ENCODE results near the gene TMEM185B. TPM values are rescaled to one million over a fixed set of nuclear protein-coding genes. Genes with fewer than 3 reads are reported as not detected.

The TMEM185B gene
- total RNA-seq, 1 donor from 2014 or later, result 31.8 TPM

- DNase-seq (ENCODE audit: low spot score in 2 of 2), result peak in 1 of 2 donors; percentile 30
- Histone ChIP-seq H3K9me3 (no peaks in the 10 kb centered on the region), H3K27me3 (no peaks in the 10 kb centered on the region), H3K36me3 (no peaks in the 10 kb centered on the region), H3K4me1 (peaks cover 0 to 8% of the 10 kb centered on the region in 2 donors), H3K27ac (no peak overlapping the region), H3K4me3 (no peak overlapping the region)
- intact Hi-C loops (cut with DNase I), result loop anchor here (10.0 kb wide), 3 partner anchors 214 to 864 kb away; partner anchors contain the start of genes C2orf76, DBI and EPB41L5
- no peak for TF ChIP-seq CTCF (IDR thresholded peaks at IDR 0.05)
Observed at GRCh38 chr2:120228503-120228902, 5.3 kb upstream of the TMEM185B start.

- intact Hi-C loops (cut with DNase I), result loop anchor here (10.0 kb wide), 3 partner anchors 213 to 863 kb away; partner anchors contain the start of genes C2orf76, DBI and EPB41L5
- no peak for TF ChIP-seq CTCF (IDR thresholded peaks at IDR 0.05)
- Histone ChIP-seq H3K4me3 (no peak overlapping the region), H3K27ac (no peak overlapping the region), H3K9me3 (no peaks in the 10 kb centered on the region), H3K27me3 (no peaks in the 10 kb centered on the region), H3K36me3 (no peaks in the 10 kb centered on the region), H3K4me1 (peaks cover 0 to 14% of the 10 kb centered on the region in 2 donors)
- peak in 1 of 2 donors; percentile 52 for DNase-seq (ENCODE audit: low spot score in 2 of 2)
Observed at GRCh38 chr2:120227111-120227991, 4.2 kb upstream of the TMEM185B start.

GRCh38 chr2:120226316-120226715 is 3.1 kb upstream of the TMEM185B start:
- no peaks in the 10 kb centered on the region for H3K9me3 ChIP-seq
- H3K4me1 ChIP-seq, result peaks cover 0 to 10% of the 10 kb centered on the region in 2 donors
- no peak overlapping the region for H3K4me3 ChIP-seq
- TF ChIP-seq CTCF (IDR thresholded peaks at IDR 0.05), result no peak
- H3K27ac ChIP-seq, result no peak overlapping the region
- no peaks in the 10 kb centered on the region for H3K36me3 ChIP-seq
- intact Hi-C loops (cut with DNase I), result loop anchor here (10.0 kb wide), 3 partner anchors 212 to 862 kb away; partner anchors contain the start of genes C2orf76, DBI and EPB41L5
- peak in 1 of 2 donors; percentile 49 for DNase-seq (ENCODE audit: low spot score in 2 of 2)
- no peaks in the 10 kb centered on the region for H3K27me3 ChIP-seq

GRCh38 chr2:120225549-120226065 is 2.4 kb upstream of the TMEM185B start:
- TF ChIP-seq CTCF (IDR thresholded peaks at IDR 0.05), result no peak
- H3K9me3 ChIP-seq, result no peaks in the 10 kb centered on the region
- peaks cover under 1 to 4% of the 10 kb centered on the region in 2 donors for H3K36me3 ChIP-seq
- H3K27me3 ChIP-seq, result no peaks in the 10 kb centered on the region
- H3K27ac ChIP-seq, result no peak overlapping the region
- H3K4me3 ChIP-seq, result no peak overlapping the region
- H3K4me1 ChIP-seq, result peaks cover 0 to 10% of the 10 kb centered on the region in 2 donors
- peak in 1 of 2 donors; percentile 56 for DNase-seq (ENCODE audit: low spot score in 2 of 2)
- intact Hi-C loops (cut with DNase I), result loop anchor here (10.0 kb wide), 3 partner anchors 211 to 861 kb away; partner anchors contain the start of genes C2orf76, DBI and EPB41L5

GRCh38 chr2:120224735-120225548 is 1.7 kb upstream of the TMEM185B start:
- Histone ChIP-seq H3K4me1 (peaks cover 0 to 10% of the 10 kb centered on the region in 2 donors), H3K27me3 (no peaks in the 10 kb centered on the region), H3K36me3 (peaks cover 4 to 9% of the 10 kb centered on the region in 2 donors), H3K27ac (no peak overlapping the region), H3K4me3 (no peak overlapping the region), H3K9me3 (no peaks in the 10 kb centered on the region)
- intact Hi-C loops (cut with DNase I), result loop anchor here (10.0 kb wide), 3 partner anchors 210 to 860 kb away; partner anchors contain the start of genes C2orf76, DBI and EPB41L5
- DNase-seq (ENCODE audit: low spot score in 2 of 2), result peak in 1 of 2 donors; percentile 53
- no peak for TF ChIP-seq CTCF (IDR thresholded peaks at IDR 0.05)
